ENCODE measurements around the gene KCNJ12.

DNA sequence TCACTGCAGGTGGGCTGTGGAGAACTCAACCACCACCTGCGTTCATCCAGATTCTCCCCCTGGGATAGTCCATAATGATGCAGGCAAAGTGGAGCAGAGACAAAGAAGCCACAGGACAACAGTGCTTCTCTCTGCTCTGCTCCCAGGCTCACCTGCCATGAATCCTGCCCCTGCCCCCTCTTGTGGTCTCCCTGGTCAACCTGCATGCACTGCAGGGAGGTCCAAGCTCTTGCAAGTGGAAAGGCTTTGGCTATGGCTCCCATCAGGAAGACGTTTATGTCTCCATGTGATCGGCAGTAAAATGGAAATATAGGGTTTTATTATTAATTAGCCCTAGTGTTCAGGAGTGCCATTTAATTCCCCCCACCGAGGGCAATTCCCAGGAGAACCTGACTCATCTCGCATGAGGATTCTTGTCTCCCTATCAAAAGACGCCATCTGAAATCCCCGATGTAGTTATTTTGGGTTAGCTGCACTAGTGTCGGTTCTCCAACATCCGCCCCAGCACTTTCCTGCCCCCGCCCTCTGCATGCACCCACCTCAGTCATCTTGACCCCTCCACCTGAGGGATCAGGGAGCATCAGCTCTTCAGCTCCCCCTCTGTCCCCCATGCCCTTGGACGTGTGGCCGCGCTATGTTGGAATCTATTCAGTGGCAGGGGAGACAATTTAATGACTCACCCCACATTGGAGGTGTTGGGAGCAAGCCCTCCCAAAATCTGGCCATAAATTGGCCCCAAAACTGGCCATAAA lies 91.8 kb downstream of the KCNJ12 start:
- TF ChIP-seq, protein P1, sequence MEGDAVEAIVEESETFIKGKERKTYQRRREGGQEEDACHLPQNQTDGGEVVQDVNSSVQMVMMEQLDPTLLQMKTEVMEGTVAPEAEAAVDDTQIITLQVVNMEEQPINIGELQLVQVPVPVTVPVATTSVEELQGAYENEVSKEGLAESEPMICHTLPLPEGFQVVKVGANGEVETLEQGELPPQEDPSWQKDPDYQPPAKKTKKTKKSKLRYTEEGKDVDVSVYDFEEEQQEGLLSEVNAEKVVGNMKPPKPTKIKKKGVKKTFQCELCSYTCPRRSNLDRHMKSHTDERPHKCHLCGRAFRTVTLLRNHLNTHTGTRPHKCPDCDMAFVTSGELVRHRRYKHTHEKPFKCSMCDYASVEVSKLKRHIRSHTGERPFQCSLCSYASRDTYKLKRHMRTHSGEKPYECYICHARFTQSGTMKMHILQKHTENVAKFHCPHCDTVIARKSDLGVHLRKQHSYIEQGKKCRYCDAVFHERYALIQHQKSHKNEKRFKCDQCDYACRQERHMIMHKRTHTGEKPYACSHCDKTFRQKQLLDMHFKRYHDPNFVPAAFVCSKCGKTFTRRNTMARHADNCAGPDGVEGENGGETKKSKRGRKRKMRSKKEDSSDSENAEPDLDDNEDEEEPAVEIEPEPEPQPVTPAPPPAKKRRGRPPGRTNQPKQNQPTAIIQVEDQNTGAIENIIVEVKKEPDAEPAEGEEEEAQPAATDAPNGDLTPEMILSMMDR (IDR thresholded peaks at IDR 0.05), result no peak
- TF ChIP-seq POLR2A (IDR thresholded peaks at IDR 0.05) (no peak), EP300 (IDR thresholded peaks at IDR 0.05) (no peak)
